ENCODE measurements around the gene KLK3. TPM values are rescaled to one million over a fixed set of nuclear protein-coding genes. Genes with fewer than 3 reads are reported as not detected.

KLK3 gene
- total and polyA plus RNA-seq, 7 donors = 1.8 to 4.2 (median 3.0) TPM; not detected in 4

- no peak overlapping the region for H3K4me3 ChIP-seq
- H3K9me3 ChIP-seq = no peaks in the 10 kb centered on the region
- TF ChIP-seq POLR2A (IDR thresholded peaks at IDR 0.05) (no peak), CTCF (IDR thresholded peaks at IDR 0.05) (no peak), POLR2AphosphoS5 (IDR thresholded peaks at IDR 0.05) (no peak), EP300 (IDR thresholded peaks at IDR 0.05) (no peak)
- peaks cover 12 to 94% (median 54%) of the 10 kb centered on the region in 3 donors for H3K27me3 ChIP-seq
- H3K36me3 ChIP-seq = no peaks in the 10 kb centered on the region
- intact Hi-C loops (cut with DNase I) = no loop called here
- peaks cover 0 to 6% (median 5%) of the 10 kb centered on the region in 4 donors for H3K4me1 ChIP-seq
- no peak for DNase-seq
- no peak overlapping the region for H3K27ac ChIP-seq
- WGBS, 2 donors = 7 to 14% methylated on average over 15 of the region's 15 CpGs
These were observed 34.6 kb upstream of the KLK3 start for GRCh38 chr19:50820086-50820485.

- no peak overlapping the region for H3K4me3 ChIP-seq
- no peak for DNase-seq
- H3K4me1 ChIP-seq = peaks cover 0 to 6% (median 5%) of the 10 kb centered on the region in 4 donors
- intact Hi-C loops (cut with DNase I) = no loop called here
- no peak for TF ChIP-seq EP300 (IDR thresholded peaks at IDR 0.05)
- TF ChIP-seq POLR2A (IDR thresholded peaks at IDR 0.05) = no peak
- no peak for TF ChIP-seq CTCF (IDR thresholded peaks at IDR 0.05)
- TF ChIP-seq POLR2AphosphoS5 (IDR thresholded peaks at IDR 0.05) = no peak
- H3K27ac ChIP-seq = no peak overlapping the region
- peaks cover 12 to 89% (median 54%) of the 10 kb centered on the region in 3 donors for H3K27me3 ChIP-seq
- no peaks in the 10 kb centered on the region for H3K9me3 ChIP-seq
- H3K36me3 ChIP-seq = no peaks in the 10 kb centered on the region
- WGBS, 2 donors = 2 to 6% methylated on average over 21 of the region's 21 CpGs
These were observed 34.0 kb upstream of the KLK3 start for GRCh38 chr19:50820549-50821247.

- H3K36me3 ChIP-seq = no peaks in the 10 kb centered on the region
- no peaks in the 10 kb centered on the region for H3K9me3 ChIP-seq
- WGBS, 2 donors = 34 to 64% methylated on average over 4 of the region's 4 CpGs
- TF ChIP-seq CTCF (IDR thresholded peaks at IDR 0.05) (no peak), POLR2A (IDR thresholded peaks at IDR 0.05) (peak in 1 of 2 donors; percentile 30)
- H3K4me3 ChIP-seq = no peak overlapping the region
- DNase-seq = no peak
- no peak overlapping the region for H3K27ac ChIP-seq
- intact Hi-C loops (cut with DNase I) = no loop called here
- H3K4me1 ChIP-seq = peaks cover 0 to 6% (median 5%) of the 10 kb centered on the region in 4 donors
- H3K27me3 ChIP-seq = peaks cover 12 to 84% (median 54%) of the 10 kb centered on the region in 3 donors
These were observed 33.5 kb upstream of the KLK3 start for GRCh38 chr19:50821248-50821612.

- peaks cover 12 to 80% (median 54%) of the 10 kb centered on the region in 3 donors for H3K27me3 ChIP-seq
- no peak for TF ChIP-seq EP300 (IDR thresholded peaks at IDR 0.05)
- no peak for TF ChIP-seq POLR2AphosphoS5 (IDR thresholded peaks at IDR 0.05)
- no peak for TF ChIP-seq CTCF (IDR thresholded peaks at IDR 0.05)
- no peak for TF ChIP-seq POLR2A (IDR thresholded peaks at IDR 0.05)
These were observed 33.1 kb upstream of the KLK3 start for GRCh38 chr19:50821622-50822021.

More at GRCh38 chr19:50821622-50822021, 33.1 kb upstream of the KLK3 start:
- 44 to 58% methylated on average over 8 of the region's 8 CpGs for WGBS, 2 donors
- intact Hi-C loops (cut with DNase I) = no loop called here
- Histone ChIP-seq H3K4me3 (no peak overlapping the region), H3K9me3 (no peaks in the 10 kb centered on the region), H3K27ac (no peak overlapping the region), H3K4me1 (peaks cover 0 to 6% (median 5%) of the 10 kb centered on the region in 4 donors), H3K36me3 (no peaks in the 10 kb centered on the region)
- no peak for DNase-seq

Measured in sigmoid colon (tissue), 7 donors.